ENCODE data around the gene FXYD5. TPM values are rescaled to one million over a fixed set of nuclear protein-coding genes. Genes with fewer than 3 reads are reported as not detected.
A peak's percentile ranks its signal among the peaks of the same experiment; 100 is the strongest.
"Not testable (repeated sequence)": the region's sequence is repeated elsewhere in the genome, so short reads cannot be mapped to it uniquely, and the experiment has no call there.

The FXYD5 gene
- total RNA-seq, 2 donors from 2014 or later: 279 to 283 TPM

DNA sequence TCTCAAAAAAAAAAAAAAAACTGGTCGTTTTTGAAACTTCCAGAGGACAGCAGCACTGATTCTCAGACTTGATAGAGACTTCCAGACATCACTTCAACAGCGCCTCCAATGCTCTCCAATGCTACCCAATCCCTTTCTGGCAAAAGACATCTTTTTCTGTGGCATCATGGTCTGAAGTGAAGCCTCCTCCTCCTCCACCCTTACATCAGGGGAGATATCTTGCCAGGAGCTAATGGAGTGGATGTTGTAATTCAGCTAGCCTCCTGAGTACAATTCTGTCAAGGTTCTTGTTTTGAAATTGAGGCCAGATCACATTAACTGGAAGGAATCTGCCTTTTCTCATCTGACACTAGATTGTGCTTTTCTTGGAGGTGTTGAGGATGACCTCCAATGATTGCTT is 24.2 kb downstream of the FXYD5 start:
- Mint-ChIP-seq H3K9me3 (peaks cover 3 to 21% of the 10 kb centered on the region in 2 donors), H3K36me3 (peaks cover 0 to 18% of the 10 kb centered on the region in 2 donors), H3K27ac (no peak overlapping the region)
- ATAC-seq (no peak), DNase-seq (ENCODE audit: low spot score in 2 of 2) (no peak)

DNA sequence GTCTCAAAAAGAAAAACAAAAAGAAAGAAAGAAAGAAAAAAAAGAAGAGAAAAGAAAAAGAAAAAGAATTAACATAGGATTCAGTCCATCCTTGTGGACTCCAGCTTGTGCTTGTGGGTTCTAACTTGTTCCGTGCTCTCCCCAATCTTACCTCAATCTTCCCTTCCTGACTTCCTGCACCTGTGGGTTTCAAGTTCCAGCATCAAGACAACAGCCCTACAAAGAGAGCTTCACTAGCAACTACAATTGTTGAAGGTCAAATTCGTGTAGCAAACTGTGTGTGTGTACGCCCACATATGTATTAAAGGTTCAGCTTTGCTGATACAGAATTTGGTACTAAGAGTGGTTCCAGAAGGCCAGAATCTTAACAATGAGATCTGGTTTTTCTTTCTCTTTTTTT is 25.3 kb downstream of the FXYD5 start:
- no peak for DNase-seq (ENCODE audit: low spot score in 2 of 2)
- H3K27ac Mint-ChIP-seq: peak overlapping the region in 1 of 2 donors; percentile 58
- H3K9me3 Mint-ChIP-seq: peaks cover 3 to 21% of the 10 kb centered on the region in 2 donors
- H3K36me3 Mint-ChIP-seq: peaks cover 0 to 18% of the 10 kb centered on the region in 2 donors
- ATAC-seq: peak in 1 of 2 donors; percentile 36

DNA sequence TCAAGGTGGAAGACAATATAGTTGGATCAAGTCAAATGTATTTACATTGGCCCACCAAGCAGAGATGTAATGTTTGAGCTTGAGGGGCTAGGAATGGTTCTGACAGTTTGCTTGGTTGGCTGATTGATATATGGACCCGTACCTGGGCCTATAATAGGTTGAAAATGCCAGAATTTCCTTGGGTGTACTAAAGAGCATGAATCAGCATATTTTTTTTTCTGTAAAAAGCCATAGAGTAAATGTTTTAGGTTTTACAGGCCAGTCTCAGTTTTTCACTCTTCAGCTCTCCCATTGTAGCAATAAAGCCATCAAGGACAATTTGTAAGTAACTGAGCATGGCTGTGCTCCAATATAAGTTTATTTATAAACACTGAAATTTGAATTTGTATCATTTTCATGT is 26.9 kb downstream of the FXYD5 start:
- DNase-seq (ENCODE audit: low spot score in 2 of 2) (no peak), ATAC-seq (no peak)
- H3K9me3 Mint-ChIP-seq: peaks cover 3 to 13% of the 10 kb centered on the region in 2 donors
- H3K27ac Mint-ChIP-seq: no peak overlapping the region
- peaks cover 0 to 18% of the 10 kb centered on the region in 2 donors for H3K36me3 Mint-ChIP-seq

DNA sequence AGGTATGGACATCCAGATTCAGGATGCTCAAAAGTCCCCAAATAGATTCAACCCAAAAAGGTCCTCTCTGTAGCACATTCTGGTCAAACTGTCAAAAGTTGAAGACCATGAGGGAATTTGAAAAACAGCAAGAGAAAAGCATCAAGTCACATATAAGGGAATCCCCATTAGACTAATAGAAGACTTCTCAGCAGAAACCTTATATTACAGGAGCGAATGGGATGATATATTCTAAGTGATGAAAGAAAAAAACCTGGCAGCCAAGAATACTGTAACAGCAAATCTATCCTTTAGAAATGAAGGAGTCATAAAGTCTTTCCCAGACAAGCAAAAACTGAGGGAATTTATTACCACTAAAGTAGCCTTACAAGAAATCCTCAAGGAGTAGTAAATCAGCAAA is 29.7 kb downstream of the FXYD5 start:
- no peak for DNase-seq (ENCODE audit: low spot score in 2 of 2)
- H3K27ac Mint-ChIP-seq: no peak overlapping the region
- no peak for ATAC-seq
- H3K36me3 Mint-ChIP-seq: peaks cover 0 to 6% of the 10 kb centered on the region in 2 donors
- H3K9me3 Mint-ChIP-seq: no peaks in the 10 kb centered on the region

DNA sequence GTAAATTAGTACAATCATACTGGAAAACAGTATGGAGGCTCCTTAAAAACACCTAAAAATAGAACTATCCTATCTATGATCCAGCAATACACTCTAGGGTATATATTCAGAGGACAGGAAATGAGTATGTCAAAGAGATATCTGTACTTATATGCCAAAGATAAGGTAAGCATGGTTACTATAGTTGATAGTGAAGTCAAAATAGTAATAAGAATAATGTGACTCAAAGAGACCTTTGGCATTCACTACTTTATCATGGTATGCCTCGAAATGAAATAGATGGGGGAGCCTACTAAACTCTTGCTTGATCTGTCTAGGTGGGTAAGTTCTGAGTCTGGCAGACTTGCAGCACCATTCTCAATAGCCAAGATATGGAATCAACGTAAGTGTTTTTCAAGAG is 30.3 kb downstream of the FXYD5 start:
- Mint-ChIP-seq H3K27ac (no peak overlapping the region), H3K9me3 (no peaks in the 10 kb centered on the region), H3K36me3 (peaks cover 0 to 6% of the 10 kb centered on the region in 2 donors)
- ATAC-seq: peak; percentile 67 to 73
- no peak for DNase-seq (ENCODE audit: low spot score in 2 of 2)

DNA sequence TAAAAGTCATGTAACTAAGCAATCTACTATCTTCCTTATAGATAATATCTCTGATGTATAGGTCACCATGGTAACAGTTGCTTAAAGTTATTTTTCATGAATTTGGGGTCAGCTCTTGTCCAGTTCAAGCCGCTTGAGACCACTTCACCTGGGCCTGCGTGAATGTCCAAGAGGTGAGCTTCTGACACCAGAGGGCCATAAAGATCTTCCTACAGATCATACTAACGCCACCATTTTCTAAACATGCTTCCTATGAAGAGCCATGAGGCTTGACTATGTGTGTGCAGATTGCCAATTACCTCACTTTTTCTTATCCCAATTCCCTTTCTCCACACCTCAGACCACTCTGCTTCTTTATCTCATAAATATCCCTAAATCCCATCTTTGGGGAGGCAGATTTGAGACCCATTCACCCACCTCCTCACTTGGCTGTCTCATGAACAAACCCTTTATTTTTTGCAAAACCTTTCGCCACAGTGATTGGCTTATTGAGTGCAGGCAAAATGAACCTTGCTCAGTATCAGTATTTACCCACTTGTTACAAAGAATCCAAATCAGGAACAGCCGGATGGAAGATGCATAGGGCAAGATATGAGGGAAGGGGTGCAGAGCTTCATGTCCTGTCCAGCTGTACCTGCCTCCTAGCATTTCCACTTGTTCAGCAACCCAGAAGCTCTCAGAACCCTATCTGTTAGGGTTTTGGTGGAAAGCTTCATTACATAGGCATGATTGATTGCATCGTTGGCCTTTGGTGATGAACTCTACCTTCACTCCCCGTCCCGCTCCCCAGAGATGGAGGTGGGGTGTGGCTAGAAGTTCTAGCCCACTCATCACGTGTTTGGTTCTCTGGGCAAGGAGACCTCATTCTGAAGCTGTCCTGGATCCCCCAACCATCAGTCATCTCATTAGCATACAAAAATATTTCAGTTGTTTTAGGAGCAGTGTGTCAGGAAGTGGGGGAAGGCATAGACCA is 39.8 kb downstream of the FXYD5 start:
- DNase-seq (ENCODE audit: low spot score in 2 of 2): no peak
- peaks cover 0 to 8% of the 10 kb centered on the region in 2 donors for H3K36me3 Mint-ChIP-seq
- no peak for ATAC-seq
- no peak overlapping the region for H3K27ac Mint-ChIP-seq
- peaks cover 0 to 10% of the 10 kb centered on the region in 2 donors for H3K9me3 Mint-ChIP-seq

DNA sequence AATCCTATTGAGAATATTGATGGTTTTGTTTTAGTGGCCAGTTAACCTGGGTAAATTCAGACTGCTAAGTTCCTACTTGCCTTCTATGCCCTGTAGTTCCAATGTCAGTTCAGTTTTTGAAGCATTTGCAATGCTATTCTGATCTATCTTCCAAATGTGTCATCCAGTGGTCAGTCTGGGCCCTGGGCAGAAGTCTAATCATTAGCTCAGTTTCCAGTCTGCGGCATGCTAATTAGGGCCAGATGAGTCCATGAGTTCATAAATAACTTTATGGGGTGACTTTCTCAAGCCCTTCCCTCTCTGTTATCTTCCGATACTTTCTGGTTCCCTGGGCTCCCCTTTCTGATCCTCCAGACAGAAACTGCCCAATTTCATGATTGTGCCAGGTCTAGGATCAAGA is 41.3 kb downstream of the FXYD5 start:
- Mint-ChIP-seq H3K9me3 (peaks cover 0 to 6% of the 10 kb centered on the region in 2 donors), H3K36me3 (peaks cover 0 to 8% of the 10 kb centered on the region in 2 donors), H3K27ac (no peak overlapping the region)
- no peak for DNase-seq (ENCODE audit: low spot score in 2 of 2)
- ATAC-seq: no peak

DNA sequence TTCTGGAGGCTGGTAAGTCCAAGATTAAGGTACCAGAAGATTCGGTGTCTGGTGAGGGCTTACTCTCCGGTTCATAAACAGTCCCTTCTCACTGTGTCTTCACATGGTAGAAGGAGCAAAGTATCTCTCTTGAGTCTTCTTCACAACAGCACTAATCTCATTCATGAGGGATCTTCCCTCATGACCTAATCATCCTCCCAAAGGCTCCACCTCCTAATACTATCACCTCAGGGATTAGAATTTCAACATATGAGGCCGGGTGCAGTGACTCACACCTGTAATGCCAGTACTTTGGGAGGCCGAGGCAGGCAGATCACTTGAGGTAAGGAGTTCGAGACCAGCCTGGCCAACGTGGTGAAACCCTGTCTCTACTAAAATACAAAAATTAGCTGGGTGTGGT is 42.3 kb downstream of the FXYD5 start:
- H3K36me3 Mint-ChIP-seq; H3K27ac Mint-ChIP-seq; DNase-seq (ENCODE audit: low spot score in 2 of 2); H3K9me3 Mint-ChIP-seq: not testable (repeated sequence)
- ATAC-seq: peak in 1 of 2 donors; percentile 63

DNA sequence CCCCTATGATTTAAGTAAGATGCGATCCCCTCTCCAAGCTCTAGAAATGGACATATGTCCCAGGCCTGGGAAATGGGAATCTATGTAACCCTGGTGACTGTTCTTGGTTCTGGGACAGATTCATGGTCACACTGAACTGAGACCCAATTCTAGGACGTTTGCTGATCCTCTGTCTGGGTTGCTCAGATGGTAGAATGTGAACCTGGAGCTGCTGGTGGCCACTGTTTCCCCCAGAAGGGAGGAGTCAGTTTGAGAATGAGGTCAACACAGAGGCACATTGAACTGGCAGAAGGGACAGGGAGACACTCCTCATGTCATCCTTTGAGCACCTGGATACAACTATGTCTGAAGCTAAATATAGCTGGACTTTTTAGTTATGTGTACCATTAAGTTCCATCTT is 44.9 kb downstream of the FXYD5 start:
- H3K9me3 Mint-ChIP-seq: peaks cover 0 to 7% of the 10 kb centered on the region in 2 donors

DNA sequence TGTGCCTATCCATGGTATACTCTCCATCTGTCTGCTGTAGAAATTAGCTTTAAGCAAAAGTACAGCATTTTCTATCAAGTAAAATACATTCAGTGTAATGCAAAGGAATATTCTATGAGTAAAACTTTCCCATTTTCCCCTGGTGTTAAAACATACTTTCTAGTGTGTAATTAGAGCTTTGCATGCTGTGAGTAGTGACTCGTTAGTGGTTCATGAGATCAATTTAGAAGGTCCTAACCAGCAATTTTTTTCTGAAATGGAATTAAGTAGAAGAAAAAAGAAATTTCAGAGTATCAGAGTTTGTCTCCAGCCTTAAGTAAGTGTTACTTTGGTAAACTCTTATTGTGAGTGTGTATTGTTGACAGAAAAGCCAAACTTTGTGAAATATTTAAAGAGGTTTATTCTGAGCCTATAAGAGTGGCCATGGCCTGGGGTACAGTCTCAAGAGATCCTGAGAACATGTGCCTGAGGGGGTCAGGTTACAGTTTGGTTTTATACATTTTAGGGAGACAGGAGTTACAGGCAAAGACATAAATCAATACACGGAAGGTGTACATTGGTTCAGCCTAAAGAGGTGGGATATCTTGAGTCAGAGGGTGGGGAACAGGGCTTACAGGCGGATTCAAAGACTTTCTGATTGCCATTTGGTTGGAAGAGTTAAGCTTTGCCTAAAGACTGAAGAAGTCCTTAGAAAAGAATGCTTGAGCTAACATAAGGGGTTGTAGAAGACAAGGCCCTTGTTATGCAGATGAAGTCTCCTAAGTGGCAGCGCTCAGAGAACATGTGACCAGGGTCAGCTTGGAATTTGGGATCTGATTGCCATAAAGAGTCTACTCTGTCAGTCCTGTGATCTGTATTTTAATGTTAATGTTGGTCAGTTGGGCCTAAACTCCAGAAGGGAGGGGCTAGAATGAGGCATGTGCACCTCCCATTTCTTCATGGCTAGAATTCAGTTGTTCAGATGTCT is 48.5 kb downstream of the FXYD5 start:
- H3K36me3 Mint-ChIP-seq: peaks cover 0 to 11% of the 10 kb centered on the region in 2 donors
- peaks cover 0 to 7% of the 10 kb centered on the region in 2 donors for H3K9me3 Mint-ChIP-seq
- peak overlapping the region; percentile 83 to 91 for H3K27ac Mint-ChIP-seq
- DNase-seq (ENCODE audit: low spot score in 2 of 2) (no peak), ATAC-seq (peak in 1 of 2 donors; percentile 6)

More for the DNA sequence above, 44.9 kb downstream of the FXYD5 start:
- DNase-seq (ENCODE audit: low spot score in 2 of 2) (no peak), ATAC-seq (no peak)
- Mint-ChIP-seq H3K27ac (no peak overlapping the region), H3K36me3 (peaks cover 0 to 8% of the 10 kb centered on the region in 2 donors)

DNA sequence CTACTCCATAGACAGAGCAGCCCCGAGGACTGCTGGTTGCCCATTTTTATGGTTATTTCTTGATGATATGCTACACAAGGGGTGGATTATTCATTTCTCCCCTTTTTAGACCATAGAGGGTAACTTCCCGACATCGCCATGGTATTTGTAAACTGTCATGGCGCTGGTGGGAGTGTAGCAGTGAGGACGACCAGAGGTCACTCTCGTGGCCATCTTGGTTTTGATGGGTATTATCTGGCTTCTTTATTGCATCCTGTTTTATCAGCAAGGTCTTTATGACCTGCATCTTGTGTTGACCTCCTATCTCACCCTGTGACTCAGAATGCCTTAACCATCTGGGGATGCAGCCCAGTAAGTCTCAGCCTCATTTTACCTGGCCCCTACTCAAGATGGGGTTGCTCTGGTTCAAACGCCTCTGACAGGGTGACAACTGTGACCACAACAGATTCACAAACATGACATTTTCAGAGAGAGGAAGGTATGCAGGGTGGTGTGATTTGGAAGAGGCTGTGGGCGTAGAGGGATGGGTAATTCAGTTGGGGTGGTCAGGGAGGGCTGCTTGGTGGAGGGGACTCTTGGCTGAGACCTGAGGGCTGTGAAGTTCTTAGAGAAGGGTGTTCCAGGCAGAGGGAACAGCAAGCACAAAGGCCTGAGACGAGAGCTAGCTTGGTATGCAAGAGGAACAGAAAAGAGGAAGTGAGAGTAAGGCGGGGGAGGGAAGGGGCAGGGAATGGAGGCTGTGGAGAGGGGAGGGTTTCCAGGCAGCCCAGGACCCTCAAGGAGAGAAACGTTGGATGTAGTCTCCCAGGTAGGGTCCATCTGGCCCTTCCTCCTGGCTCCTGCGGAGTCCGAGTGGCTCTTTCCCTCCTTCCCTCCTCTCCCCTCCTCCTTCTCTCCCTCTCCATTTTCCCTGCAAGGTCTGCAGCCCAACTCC is 50.5 kb downstream of the FXYD5 start:
- Mint-ChIP-seq H3K27ac (peak overlapping the region; percentile 91 to 94), H3K9me3 (peaks cover 0 to 7% of the 10 kb centered on the region in 2 donors), H3K36me3 (peaks cover 0 to 13% of the 10 kb centered on the region in 2 donors)
- DNase-seq (ENCODE audit: low spot score in 2 of 2): no peak
- peak; percentile 19 to 70 for ATAC-seq

DNA sequence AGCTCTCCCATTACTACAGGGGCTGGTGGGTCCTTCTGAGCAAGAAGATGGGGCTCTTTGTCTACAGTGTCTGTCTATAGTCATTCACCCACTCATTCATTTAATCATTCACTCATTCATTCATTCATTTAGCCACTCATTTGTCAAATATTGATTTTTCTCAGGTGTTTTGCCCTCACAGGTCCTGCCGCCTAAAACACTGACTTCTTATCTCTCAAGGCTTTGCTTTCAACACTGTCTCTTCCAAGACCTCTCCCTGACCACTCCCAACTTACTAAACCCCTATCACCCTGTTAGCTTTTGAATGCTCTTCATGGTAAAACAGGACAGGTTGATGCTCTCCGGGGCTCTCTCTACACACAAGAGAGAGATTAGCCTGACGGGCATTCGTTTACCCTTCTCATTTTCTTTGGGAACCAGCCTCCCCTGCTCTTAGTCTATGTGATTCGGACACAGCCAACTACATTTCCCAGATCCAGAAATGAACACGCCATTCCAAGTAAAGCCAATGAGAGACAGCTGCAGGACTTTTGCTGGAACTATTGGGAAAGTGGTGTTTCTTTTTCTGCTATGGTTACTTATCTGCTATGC is 51.3 kb downstream of the FXYD5 start:
- no peak for DNase-seq (ENCODE audit: low spot score in 2 of 2)
- H3K27ac Mint-ChIP-seq: peak overlapping the region; percentile 91 to 94
- H3K36me3 Mint-ChIP-seq: peaks cover 0 to 13% of the 10 kb centered on the region in 2 donors
- peaks cover 0 to 7% of the 10 kb centered on the region in 2 donors for H3K9me3 Mint-ChIP-seq
- ATAC-seq: no peak

DNA sequence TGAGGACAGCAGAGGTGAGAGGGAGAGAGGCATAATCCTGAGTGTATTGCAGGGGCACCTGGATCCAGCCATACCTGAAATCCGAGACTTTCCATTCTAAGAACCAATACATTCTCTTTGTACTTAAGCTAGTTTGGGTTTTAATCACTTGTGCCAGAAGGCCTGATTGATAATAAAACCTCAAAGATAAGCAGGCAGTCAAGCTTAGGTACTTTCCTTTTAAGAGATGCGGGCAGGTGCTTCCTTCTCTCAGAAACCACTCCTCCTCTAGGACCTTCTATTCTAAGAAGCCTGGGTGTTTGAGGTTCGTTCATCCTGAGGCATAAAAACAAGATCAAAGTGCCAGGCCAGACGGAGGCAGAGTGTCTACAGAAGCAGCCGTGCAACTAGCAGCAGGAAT is 51.8 kb downstream of the FXYD5 start:
- DNase-seq (ENCODE audit: low spot score in 2 of 2): peak; percentile 50 to 55
- ATAC-seq: peak; percentile 64 to 77
- Mint-ChIP-seq H3K9me3 (peaks cover 0 to 7% of the 10 kb centered on the region in 2 donors), H3K27ac (peak overlapping the region; percentile 91 to 94), H3K36me3 (peaks cover 0 to 13% of the 10 kb centered on the region in 2 donors)

DNA sequence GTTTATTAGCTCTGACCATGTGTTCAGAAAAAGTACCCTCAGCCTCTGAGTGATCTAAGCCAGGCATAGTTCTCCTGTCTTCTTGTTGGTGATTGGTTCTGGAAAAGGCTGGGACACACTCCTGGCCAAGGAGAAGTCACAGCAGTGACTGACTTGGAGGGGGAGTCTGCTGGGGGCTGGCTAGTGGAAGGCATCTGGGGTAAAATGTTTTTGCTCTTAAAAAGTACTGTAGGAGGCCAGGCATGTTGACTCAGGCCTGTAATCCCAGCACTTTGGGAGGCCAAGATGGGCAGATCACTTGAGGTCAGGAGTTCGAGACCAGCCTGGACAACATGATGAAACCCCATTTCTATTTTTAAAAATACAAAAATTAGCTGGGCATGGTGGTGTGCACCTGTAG is 52.3 kb downstream of the FXYD5 start:
- peak overlapping the region; percentile 91 to 94 for H3K27ac Mint-ChIP-seq
- H3K9me3 Mint-ChIP-seq: peaks cover 0 to 7% of the 10 kb centered on the region in 2 donors
- ATAC-seq (no peak), DNase-seq (ENCODE audit: low spot score in 2 of 2) (peak in 1 of 2 donors; percentile 41)
- peaks cover under 1 to 14% of the 10 kb centered on the region in 2 donors for H3K36me3 Mint-ChIP-seq

DNA sequence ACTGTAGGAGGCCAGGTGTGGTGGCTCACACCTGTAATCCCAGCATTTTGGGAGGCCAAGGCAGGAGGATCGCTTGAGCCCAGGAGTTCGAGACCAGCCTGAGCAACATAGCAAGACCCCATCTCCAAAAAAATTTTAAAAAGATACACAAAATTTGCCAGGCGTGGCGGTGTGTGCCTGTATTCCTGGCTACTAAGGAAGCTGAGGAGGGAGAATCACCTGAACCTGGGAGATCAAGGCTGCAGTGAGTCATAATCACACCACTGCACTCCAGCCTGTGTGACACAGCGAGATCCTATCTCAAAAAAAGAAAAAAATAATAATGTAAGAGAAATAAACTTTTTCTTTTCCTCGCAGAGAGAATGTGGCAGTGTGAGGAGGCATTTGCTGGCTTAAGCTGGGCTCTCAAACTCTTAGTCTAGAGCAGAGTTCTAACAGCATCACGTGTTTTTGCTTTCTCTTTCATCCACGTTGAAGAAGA is 52.9 kb downstream of the FXYD5 start:
- Mint-ChIP-seq H3K27ac (peak overlapping the region; percentile 91 to 94), H3K36me3 (peaks cover 7 to 20% of the 10 kb centered on the region in 2 donors), H3K9me3 (peaks cover 0 to 7% of the 10 kb centered on the region in 2 donors)
- ATAC-seq (peak in 1 of 2 donors; percentile 15), DNase-seq (ENCODE audit: low spot score in 2 of 2) (peak in 1 of 2 donors; percentile 52)

Data from activated naive CD4-positive, alpha-beta T cell treated with anti-CD3 and anti-CD28 coated beads, Interleukin-2, amount 50 U/mL, for 72 hours (primary cell).